ENCODE results near the gene FAM3A. TPM values are rescaled to one million over a fixed set of nuclear protein-coding genes. Genes with fewer than 3 reads are reported as not detected.
A peak's percentile ranks its signal among the peaks of the same experiment; 100 is the strongest.

FAM3A gene
- total RNA-seq, 1 experiment from 2014 or later = 25.0 TPM

DNA sequence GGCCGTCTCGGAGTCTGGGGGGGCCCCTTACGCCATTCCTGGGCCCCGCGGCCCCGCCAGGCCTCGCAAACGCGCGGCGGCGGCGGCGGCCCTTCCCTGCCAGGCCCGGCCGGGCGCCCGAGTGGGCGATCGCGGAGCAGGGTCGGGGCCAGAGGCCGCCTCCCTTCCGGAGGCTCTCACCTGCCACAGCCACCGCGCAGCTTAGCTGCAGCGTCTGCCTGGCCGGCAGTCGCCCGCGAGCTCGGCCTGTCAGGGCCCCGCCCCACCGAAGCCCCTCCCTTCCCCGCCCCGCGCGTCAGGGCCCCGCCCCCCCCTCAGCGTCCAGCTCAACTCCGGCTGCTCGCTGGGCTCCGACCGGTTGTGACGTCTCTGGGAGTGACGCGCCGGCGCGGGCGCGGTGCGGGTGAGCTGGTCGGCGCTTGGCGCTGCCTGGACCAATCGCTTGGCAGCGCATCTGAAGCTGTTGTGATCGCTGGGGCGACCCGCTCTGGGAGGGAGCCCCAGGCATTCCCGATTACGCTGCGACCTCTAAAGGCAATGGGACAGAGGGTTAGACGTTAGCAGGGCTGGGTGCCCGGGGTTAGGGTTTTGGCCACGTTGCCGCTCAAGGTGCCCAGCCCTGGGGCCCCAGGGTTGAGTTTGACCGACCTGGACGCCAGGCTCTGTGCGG, 25.5 kb downstream of the FAM3A start, which contains the start of gene SLC10A3 (continued):
- TF ChIP-seq, protein P1, sequence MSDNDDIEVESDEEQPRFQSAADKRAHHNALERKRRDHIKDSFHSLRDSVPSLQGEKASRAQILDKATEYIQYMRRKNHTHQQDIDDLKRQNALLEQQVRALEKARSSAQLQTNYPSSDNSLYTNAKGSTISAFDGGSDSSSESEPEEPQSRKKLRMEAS (CRISPR knock-in tag; IDR thresholded peaks at IDR 0.05) = peak; percentile 38; the same call in 1 of the 2 replicates
- TF ChIP-seq, protein P2, sequence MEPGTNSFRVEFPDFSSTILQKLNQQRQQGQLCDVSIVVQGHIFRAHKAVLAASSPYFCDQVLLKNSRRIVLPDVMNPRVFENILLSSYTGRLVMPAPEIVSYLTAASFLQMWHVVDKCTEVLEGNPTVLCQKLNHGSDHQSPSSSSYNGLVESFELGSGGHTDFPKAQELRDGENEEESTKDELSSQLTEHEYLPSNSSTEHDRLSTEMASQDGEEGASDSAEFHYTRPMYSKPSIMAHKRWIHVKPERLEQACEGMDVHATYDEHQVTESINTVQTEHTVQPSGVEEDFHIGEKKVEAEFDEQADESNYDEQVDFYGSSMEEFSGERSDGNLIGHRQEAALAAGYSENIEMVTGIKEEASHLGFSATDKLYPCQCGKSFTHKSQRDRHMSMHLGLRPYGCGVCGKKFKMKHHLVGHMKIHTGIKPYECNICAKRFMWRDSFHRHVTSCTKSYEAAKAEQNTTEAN (CRISPR knock-in tag; IDR thresholded peaks at IDR 0.05) = no peak
- 0 out of 2 replicates have a peak, but pooled peaks have one; percentile 35 for TF ChIP-seq CREM (CRISPR knock-in tag; IDR thresholded peaks at IDR 0.05)
- TF ChIP-seq ETV6 (CRISPR knock-in tag; IDR thresholded peaks at IDR 0.05) = no peak
- TF ChIP-seq SP1 (CRISPR knock-in tag; conservative IDR thresholded peaks at IDR 0.05) = no peak
- no peak for TF ChIP-seq SMAD4 (CRISPR knock-in tag; IDR thresholded peaks at IDR 0.05)
- TF ChIP-seq ZNF317 (CRISPR knock-in tag; IDR thresholded peaks at IDR 0.05; ENCODE audit: borderline replicate concordance, low read depth) = no peak
- no peak for TF ChIP-seq PRRX2 (CRISPR knock-in tag; IDR thresholded peaks at IDR 0.05)
- TF ChIP-seq, protein P3, sequence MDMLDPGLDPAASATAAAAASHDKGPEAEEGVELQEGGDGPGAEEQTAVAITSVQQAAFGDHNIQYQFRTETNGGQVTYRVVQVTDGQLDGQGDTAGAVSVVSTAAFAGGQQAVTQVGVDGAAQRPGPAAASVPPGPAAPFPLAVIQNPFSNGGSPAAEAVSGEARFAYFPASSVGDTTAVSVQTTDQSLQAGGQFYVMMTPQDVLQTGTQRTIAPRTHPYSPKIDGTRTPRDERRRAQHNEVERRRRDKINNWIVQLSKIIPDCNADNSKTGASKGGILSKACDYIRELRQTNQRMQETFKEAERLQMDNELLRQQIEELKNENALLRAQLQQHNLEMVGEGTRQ (CRISPR knock-in tag; IDR thresholded peaks at IDR 0.05) = no peak

DNA sequence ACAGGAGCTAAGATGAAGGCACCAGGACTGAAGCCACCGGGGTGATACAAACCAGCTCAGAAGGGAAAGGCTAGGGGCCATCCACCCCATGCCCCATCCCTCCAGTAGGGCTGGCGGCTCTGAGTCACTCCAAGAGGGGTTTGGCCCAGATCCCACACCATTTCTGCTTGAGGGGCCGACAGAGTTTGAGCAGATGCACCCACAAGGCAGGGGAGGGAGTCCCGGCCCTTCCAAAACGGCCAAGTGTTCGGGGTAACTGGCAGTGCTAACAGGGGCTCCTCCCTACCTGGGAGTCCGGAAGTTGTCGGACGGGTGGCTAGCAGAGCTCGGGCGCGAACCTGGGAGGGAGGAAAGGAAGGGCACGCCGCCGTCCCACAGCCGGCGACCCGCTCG, 26.0 kb downstream of the FAM3A start:
- Mint-ChIP-seq H3K9me3 (no peaks in the 10 kb centered on the region), H3K27ac (no peak overlapping the region; the same call in 1 of the 2 replicates), H3K36me3 (no peaks in the 10 kb centered on the region; the same call in 1 of the 2 replicates), H3K27me3 (ENCODE audit: low read depth) (peaks cover 5% of the 10 kb centered on the region; the same call in 1 of the 2 replicates), H3K4me3 (peak overlapping the region; percentile 73), H3K4me1 (peaks cover 4% of the 10 kb centered on the region; the same call in 1 of the 2 replicates)
- ATAC-seq = no peak
- POLR2A ChIA-PET = interaction anchor here (0.9 to 2.2 kb wide), 7 partner anchors 12 to 120 kb away, joined by 3 to 8 read pairs (median 5); partner anchors contain the start of genes FAM3A and LAGE3
- no peak for DNase-seq (ENCODE audit: low spot score)
- CTCF ChIA-PET = interaction anchor here (0.5 to 2.3 kb wide), 10 partner anchors 12 to 182 kb away, joined by 3 to 14 read pairs (median 4); partner anchors contain the start of genes DNASE1L1, IKBKG and PLXNA3
- no peak for TF ChIP-seq IRF2 (CRISPR knock-in tag; IDR thresholded peaks at IDR 0.05; ENCODE audit: borderline replicate concordance, low read depth)
- TF ChIP-seq, protein P4, sequence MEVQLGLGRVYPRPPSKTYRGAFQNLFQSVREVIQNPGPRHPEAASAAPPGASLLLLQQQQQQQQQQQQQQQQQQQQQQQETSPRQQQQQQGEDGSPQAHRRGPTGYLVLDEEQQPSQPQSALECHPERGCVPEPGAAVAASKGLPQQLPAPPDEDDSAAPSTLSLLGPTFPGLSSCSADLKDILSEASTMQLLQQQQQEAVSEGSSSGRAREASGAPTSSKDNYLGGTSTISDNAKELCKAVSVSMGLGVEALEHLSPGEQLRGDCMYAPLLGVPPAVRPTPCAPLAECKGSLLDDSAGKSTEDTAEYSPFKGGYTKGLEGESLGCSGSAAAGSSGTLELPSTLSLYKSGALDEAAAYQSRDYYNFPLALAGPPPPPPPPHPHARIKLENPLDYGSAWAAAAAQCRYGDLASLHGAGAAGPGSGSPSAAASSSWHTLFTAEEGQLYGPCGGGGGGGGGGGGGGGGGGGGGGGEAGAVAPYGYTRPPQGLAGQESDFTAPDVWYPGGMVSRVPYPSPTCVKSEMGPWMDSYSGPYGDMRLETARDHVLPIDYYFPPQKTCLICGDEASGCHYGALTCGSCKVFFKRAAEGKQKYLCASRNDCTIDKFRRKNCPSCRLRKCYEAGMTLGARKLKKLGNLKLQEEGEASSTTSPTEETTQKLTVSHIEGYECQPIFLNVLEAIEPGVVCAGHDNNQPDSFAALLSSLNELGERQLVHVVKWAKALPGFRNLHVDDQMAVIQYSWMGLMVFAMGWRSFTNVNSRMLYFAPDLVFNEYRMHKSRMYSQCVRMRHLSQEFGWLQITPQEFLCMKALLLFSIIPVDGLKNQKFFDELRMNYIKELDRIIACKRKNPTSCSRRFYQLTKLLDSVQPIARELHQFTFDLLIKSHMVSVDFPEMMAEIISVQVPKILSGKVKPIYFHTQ (CRISPR knock-in tag; IDR thresholded peaks at IDR 0.05) = no peak
- no peak for TF ChIP-seq JUN (CRISPR knock-in tag; IDR thresholded peaks at IDR 0.05)
- TF ChIP-seq, protein P5, sequence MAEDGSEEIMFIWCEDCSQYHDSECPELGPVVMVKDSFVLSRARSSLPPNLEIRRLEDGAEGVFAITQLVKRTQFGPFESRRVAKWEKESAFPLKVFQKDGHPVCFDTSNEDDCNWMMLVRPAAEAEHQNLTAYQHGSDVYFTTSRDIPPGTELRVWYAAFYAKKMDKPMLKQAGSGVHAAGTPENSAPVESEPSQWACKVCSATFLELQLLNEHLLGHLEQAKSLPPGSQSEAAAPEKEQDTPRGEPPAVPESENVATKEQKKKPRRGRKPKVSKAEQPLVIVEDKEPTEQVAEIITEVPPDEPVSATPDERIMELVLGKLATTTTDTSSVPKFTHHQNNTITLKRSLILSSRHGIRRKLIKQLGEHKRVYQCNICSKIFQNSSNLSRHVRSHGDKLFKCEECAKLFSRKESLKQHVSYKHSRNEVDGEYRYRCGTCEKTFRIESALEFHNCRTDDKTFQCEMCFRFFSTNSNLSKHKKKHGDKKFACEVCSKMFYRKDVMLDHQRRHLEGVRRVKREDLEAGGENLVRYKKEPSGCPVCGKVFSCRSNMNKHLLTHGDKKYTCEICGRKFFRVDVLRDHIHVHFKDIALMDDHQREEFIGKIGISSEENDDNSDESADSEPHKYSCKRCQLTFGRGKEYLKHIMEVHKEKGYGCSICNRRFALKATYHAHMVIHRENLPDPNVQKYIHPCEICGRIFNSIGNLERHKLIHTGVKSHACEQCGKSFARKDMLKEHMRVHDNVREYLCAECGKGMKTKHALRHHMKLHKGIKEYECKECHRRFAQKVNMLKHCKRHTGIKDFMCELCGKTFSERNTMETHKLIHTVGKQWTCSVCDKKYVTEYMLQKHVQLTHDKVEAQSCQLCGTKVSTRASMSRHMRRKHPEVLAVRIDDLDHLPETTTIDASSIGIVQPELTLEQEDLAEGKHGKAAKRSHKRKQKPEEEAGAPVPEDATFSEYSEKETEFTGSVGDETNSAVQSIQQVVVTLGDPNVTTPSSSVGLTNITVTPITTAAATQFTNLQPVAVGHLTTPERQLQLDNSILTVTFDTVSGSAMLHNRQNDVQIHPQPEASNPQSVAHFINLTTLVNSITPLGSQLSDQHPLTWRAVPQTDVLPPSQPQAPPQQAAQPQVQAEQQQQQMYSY (CRISPR knock-in tag; IDR thresholded peaks at IDR 0.05) = no peak
- TF ChIP-seq CBFB (CRISPR knock-in tag; IDR thresholded peaks at IDR 0.05; ENCODE audit: low read depth) = no peak
- TF ChIP-seq, protein P6, sequence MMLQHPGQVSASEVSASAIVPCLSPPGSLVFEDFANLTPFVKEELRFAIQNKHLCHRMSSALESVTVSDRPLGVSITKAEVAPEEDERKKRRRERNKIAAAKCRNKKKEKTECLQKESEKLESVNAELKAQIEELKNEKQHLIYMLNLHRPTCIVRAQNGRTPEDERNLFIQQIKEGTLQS (CRISPR knock-in tag; conservative IDR thresholded peaks at IDR 0.05) = no peak
- TF ChIP-seq, protein P2 (CRISPR knock-in tag; IDR thresholded peaks at IDR 0.05) = no peak
- TF ChIP-seq, protein P7, sequence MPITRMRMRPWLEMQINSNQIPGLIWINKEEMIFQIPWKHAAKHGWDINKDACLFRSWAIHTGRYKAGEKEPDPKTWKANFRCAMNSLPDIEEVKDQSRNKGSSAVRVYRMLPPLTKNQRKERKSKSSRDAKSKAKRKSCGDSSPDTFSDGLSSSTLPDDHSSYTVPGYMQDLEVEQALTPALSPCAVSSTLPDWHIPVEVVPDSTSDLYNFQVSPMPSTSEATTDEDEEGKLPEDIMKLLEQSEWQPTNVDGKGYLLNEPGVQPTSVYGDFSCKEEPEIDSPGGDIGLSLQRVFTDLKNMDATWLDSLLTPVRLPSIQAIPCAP (CRISPR knock-in tag; IDR thresholded peaks at IDR 0.05) = no peak
- TF ChIP-seq, protein P3 (CRISPR knock-in tag; IDR thresholded peaks at IDR 0.05) = no peak
- TF ChIP-seq FOXJ3 (CRISPR knock-in tag; IDR thresholded peaks at IDR 0.05; ENCODE audit: borderline replicate concordance) = no peak
- no peak for TF ChIP-seq ZNF416 (CRISPR knock-in tag; IDR thresholded peaks at IDR 0.05)
- TF ChIP-seq, protein P8, sequence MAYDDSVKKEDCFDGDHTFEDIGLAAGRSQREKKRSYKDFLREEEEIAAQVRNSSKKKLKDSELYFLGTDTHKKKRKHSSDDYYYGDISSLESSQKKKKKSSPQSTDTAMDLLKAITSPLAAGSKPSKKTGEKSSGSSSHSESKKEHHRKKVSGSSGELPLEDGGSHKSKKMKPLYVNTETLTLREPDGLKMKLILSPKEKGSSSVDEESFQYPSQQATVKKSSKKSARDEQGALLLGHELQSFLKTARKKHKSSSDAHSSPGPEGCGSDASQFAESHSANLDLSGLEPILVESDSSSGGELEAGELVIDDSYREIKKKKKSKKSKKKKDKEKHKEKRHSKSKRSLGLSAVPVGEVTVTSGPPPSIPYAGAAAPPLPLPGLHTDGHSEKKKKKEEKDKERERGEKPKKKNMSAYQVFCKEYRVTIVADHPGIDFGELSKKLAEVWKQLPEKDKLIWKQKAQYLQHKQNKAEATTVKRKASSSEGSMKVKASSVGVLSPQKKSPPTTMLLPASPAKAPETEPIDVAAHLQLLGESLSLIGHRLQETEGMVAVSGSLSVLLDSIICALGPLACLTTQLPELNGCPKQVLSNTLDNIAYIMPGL (CRISPR knock-in tag; IDR thresholded peaks at IDR 0.05) = no peak
